Measurements from ENCODE around the gene CAST.

The CAST gene

GRCh38 chr5:96655506-96655905 is 6.7 kb upstream of the CAST start:
- Mint-ChIP-seq H3K27ac (no peak overlapping the region), H3K4me1 (peaks cover 12% of the 10 kb centered on the region), H3K4me3 (no peak overlapping the region), H3K36me3 (no peaks in the 10 kb centered on the region), H3K27me3 (peaks cover 5% of the 10 kb centered on the region), H3K9me3 (no peaks in the 10 kb centered on the region)

- Mint-ChIP-seq H3K36me3 (no peaks in the 10 kb centered on the region), H3K27ac (peak overlapping the region; percentile 57), H3K27me3 (peaks cover 5% of the 10 kb centered on the region), H3K9me3 (no peaks in the 10 kb centered on the region), H3K4me3 (peak overlapping the region; percentile 27), H3K4me1 (peaks cover 23% of the 10 kb centered on the region)
These were observed 5.1 kb upstream of the CAST start for GRCh38 chr5:96657068-96657467.

GRCh38 chr5:96658272-96658671 is 3.9 kb upstream of the CAST start:
- Mint-ChIP-seq H3K9me3 (no peaks in the 10 kb centered on the region), H3K27me3 (peaks cover 5% of the 10 kb centered on the region), H3K4me1 (peaks cover 28% of the 10 kb centered on the region), H3K4me3 (no peak overlapping the region), H3K27ac (no peak overlapping the region), H3K36me3 (no peaks in the 10 kb centered on the region)

- H3K27me3 Mint-ChIP-seq: peaks cover 5% of the 10 kb centered on the region
- H3K27ac Mint-ChIP-seq: no peak overlapping the region
- no peaks in the 10 kb centered on the region for H3K36me3 Mint-ChIP-seq
- no peak overlapping the region for H3K4me3 Mint-ChIP-seq
- H3K9me3 Mint-ChIP-seq: no peaks in the 10 kb centered on the region
- peaks cover 37% of the 10 kb centered on the region for H3K4me1 Mint-ChIP-seq
These were observed 3.0 kb upstream of the CAST start for GRCh38 chr5:96659170-96659569.

GRCh38 chr5:96660971-96661854 is 963 bp upstream of the CAST start:
- Mint-ChIP-seq H3K27ac (peak overlapping the region; percentile 93), H3K4me1 (peaks cover 48% of the 10 kb centered on the region), H3K27me3 (no peaks in the 10 kb centered on the region), H3K9me3 (no peaks in the 10 kb centered on the region), H3K36me3 (no peaks in the 10 kb centered on the region), H3K4me3 (peak overlapping the region; percentile 96)

GRCh38 chr5:96662725-96663518 is 746 bp downstream of the CAST start:
- Mint-ChIP-seq H3K9me3 (no peaks in the 10 kb centered on the region), H3K27ac (peak overlapping the region; percentile 96), H3K27me3 (no peaks in the 10 kb centered on the region), H3K36me3 (no peaks in the 10 kb centered on the region), H3K4me3 (peak overlapping the region; percentile 96), H3K4me1 (peaks cover 53% of the 10 kb centered on the region)

- peaks cover 60% of the 10 kb centered on the region for H3K4me1 Mint-ChIP-seq
- H3K36me3 Mint-ChIP-seq: no peaks in the 10 kb centered on the region
- H3K9me3 Mint-ChIP-seq: no peaks in the 10 kb centered on the region
- H3K27ac Mint-ChIP-seq: peak overlapping the region; percentile 91
- H3K4me3 Mint-ChIP-seq: peak overlapping the region; percentile 96
- no peaks in the 10 kb centered on the region for H3K27me3 Mint-ChIP-seq
These were observed 1.4 kb downstream of the CAST start for GRCh38 chr5:96663608-96664007.

- Mint-ChIP-seq H3K27ac (no peak overlapping the region), H3K27me3 (no peaks in the 10 kb centered on the region), H3K4me3 (no peak overlapping the region), H3K4me1 (peaks cover 65% of the 10 kb centered on the region), H3K9me3 (no peaks in the 10 kb centered on the region), H3K36me3 (no peaks in the 10 kb centered on the region)
These were observed 2.5 kb downstream of the CAST start for GRCh38 chr5:96664669-96665068.

- H3K27me3 Mint-ChIP-seq: no peaks in the 10 kb centered on the region
- H3K9me3 Mint-ChIP-seq: no peaks in the 10 kb centered on the region
- peaks cover 63% of the 10 kb centered on the region for H3K4me1 Mint-ChIP-seq
- H3K4me3 Mint-ChIP-seq: no peak overlapping the region
- H3K27ac Mint-ChIP-seq: no peak overlapping the region
- H3K36me3 Mint-ChIP-seq: peaks cover 6% of the 10 kb centered on the region
These were observed 6.5 kb downstream of the CAST start for GRCh38 chr5:96668725-96669124.

GRCh38 chr5:96669909-96670308 is 7.7 kb downstream of the CAST start:
- Mint-ChIP-seq H3K36me3 (peaks cover 6% of the 10 kb centered on the region), H3K4me3 (no peak overlapping the region), H3K27me3 (no peaks in the 10 kb centered on the region), H3K27ac (no peak overlapping the region), H3K4me1 (peaks cover 52% of the 10 kb centered on the region), H3K9me3 (no peaks in the 10 kb centered on the region)

GRCh38 chr5:96671441-96671840 is 9.3 kb downstream of the CAST start:
- Mint-ChIP-seq H3K4me3 (no peak overlapping the region), H3K9me3 (no peaks in the 10 kb centered on the region), H3K27me3 (no peaks in the 10 kb centered on the region), H3K4me1 (peaks cover 46% of the 10 kb centered on the region), H3K36me3 (peaks cover 15% of the 10 kb centered on the region), H3K27ac (no peak overlapping the region)

- peaks cover 32% of the 10 kb centered on the region for H3K4me1 Mint-ChIP-seq
- H3K4me3 Mint-ChIP-seq: no peak overlapping the region
- peaks cover 15% of the 10 kb centered on the region for H3K36me3 Mint-ChIP-seq
- H3K9me3 Mint-ChIP-seq: no peaks in the 10 kb centered on the region
- no peaks in the 10 kb centered on the region for H3K27me3 Mint-ChIP-seq
- no peak overlapping the region for H3K27ac Mint-ChIP-seq
These were observed 11.0 kb downstream of the CAST start for GRCh38 chr5:96673127-96673526.

GRCh38 chr5:96675882-96676281 is 13.7 kb downstream of the CAST start:
- Mint-ChIP-seq H3K4me1 (peaks cover 29% of the 10 kb centered on the region), H3K9me3 (no peaks in the 10 kb centered on the region), H3K4me3 (no peak overlapping the region), H3K27ac (peak overlapping the region; percentile 51), H3K27me3 (no peaks in the 10 kb centered on the region), H3K36me3 (peaks cover 23% of the 10 kb centered on the region)

GRCh38 chr5:96677496-96677895 is 15.3 kb downstream of the CAST start:
- Mint-ChIP-seq H3K27ac (no peak overlapping the region), H3K9me3 (no peaks in the 10 kb centered on the region), H3K36me3 (peaks cover 21% of the 10 kb centered on the region), H3K4me1 (peaks cover 24% of the 10 kb centered on the region), H3K27me3 (no peaks in the 10 kb centered on the region), H3K4me3 (no peak overlapping the region)

- peaks cover 33% of the 10 kb centered on the region for H3K4me1 Mint-ChIP-seq
- no peak overlapping the region for H3K27ac Mint-ChIP-seq
- no peak overlapping the region for H3K4me3 Mint-ChIP-seq
- peaks cover 21% of the 10 kb centered on the region for H3K36me3 Mint-ChIP-seq
- no peaks in the 10 kb centered on the region for H3K27me3 Mint-ChIP-seq
- H3K9me3 Mint-ChIP-seq: no peaks in the 10 kb centered on the region
These were observed 17.1 kb downstream of the CAST start for GRCh38 chr5:96679293-96679692.
